Epithelial cell of proximal tubule (primary cell): ENCODE results near the gene NKAIN4. TPM values are rescaled to one million over a fixed set of nuclear protein-coding genes. Genes with fewer than 3 reads are reported as not detected.
A peak's percentile ranks its signal among the peaks of the same experiment; 100 is the strongest.

ENCODE experiments used
- DNase-seq: peaks from one replicate; pipeline ENCODE4 v3.0.0-alpha.2; 2011; ENCODE audit warnings: low read depth
- H3K4me3 ChIP-seq: 2 replicates; pipeline ENCODE4 v1.5.1; 2011; ENCODE audit warnings: low read depth, mild to moderate bottlenecking, low read length
- total RNA-seq: library from RNA; depleted of rRNA; stranded (reverse); fragments of >200 nt; gene quantifications from 2 replicates; pipeline ENCODE4 v1.2.3, GENCODE V29; 2015
- TF ChIP-seq, protein P1 (sequence below): conservative IDR thresholded peaks from 2 replicates; pipeline ENCODE4 v1.5.1; 2012; ENCODE audit warnings: low read depth, mild to moderate bottlenecking, low read length

Gene NKAIN4
- total RNA-seq, 1 donor from 2014 or later, result 4.0 TPM

GRCh38 chr20:63218701-63219446 lies 35.4 kb downstream of the NKAIN4 start:
- H3K4me3 ChIP-seq, result no peak overlapping the region
- DNase-seq, result no peak
- TF ChIP-seq, protein P1, sequence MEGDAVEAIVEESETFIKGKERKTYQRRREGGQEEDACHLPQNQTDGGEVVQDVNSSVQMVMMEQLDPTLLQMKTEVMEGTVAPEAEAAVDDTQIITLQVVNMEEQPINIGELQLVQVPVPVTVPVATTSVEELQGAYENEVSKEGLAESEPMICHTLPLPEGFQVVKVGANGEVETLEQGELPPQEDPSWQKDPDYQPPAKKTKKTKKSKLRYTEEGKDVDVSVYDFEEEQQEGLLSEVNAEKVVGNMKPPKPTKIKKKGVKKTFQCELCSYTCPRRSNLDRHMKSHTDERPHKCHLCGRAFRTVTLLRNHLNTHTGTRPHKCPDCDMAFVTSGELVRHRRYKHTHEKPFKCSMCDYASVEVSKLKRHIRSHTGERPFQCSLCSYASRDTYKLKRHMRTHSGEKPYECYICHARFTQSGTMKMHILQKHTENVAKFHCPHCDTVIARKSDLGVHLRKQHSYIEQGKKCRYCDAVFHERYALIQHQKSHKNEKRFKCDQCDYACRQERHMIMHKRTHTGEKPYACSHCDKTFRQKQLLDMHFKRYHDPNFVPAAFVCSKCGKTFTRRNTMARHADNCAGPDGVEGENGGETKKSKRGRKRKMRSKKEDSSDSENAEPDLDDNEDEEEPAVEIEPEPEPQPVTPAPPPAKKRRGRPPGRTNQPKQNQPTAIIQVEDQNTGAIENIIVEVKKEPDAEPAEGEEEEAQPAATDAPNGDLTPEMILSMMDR, result no peak

DNA sequence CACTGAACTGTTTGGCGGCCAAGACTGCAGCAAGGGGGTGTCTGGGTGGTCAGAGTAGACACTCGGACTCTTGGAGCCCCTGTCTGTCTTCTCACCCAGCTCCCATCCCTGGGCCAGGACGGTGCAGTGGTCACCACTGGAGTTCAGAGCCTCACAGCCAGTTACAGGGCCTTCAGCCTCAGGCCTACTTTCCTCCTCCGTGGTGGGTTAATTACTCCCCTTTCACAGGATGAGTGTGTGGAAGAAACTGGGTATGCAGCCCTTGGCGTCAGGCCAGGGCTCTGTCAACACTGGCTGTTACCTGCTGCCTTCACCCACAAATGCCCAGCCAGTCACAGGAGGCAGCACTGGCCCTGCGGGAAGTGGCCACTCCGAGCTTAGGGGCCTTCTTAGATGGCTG lies 36.6 kb downstream of the NKAIN4 start:
- DNase-seq, result no peak
- TF ChIP-seq, protein P1, result no peak
- no peak overlapping the region for H3K4me3 ChIP-seq

GRCh38 chr20:63216849-63217471 lies 37.3 kb downstream of the NKAIN4 start:
- peak overlapping the region; percentile 90 for H3K4me3 ChIP-seq
- TF ChIP-seq, protein P1, result no peak
- no peak for DNase-seq

DNA sequence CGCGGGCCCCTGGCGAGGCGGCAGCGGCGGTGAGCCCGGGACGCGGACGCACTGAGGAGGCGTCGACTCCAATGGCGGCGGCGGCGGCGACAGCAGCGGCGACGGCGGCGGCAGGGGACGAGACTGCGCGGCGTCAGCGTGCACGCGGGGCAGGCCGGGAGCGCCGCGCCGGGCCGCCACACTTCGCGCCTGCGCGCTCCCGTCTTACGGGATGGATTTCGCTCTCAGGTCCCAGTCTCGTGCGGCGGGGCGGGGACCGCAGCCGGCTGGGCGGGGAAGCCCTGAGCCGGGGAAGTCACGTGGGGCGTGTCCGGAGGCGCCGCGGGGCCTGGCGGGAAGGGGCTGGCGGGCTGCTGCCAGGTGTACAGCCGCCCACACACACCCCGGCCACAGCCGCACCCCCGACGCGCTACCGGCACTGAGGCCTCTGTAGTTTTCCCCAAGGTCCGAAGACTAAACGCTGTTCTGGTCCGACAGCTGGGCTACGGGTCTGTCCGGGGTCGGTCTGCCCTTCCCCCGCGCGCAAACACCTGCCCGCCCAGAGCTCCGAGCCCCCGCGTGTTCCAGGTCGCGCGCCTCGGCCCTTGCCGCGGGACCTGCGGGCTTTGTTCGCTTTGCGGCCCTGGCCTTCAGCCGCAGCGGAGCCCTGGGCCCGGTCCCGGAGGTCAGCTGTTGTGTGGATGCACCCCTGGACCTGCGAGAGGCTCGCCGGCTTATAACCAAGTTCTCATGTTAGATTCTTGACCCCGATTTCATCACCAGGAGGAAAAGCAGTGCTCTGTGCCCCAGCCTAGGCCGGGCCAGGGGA lies 38.0 kb downstream of the NKAIN4 start, which contains the start of gene YTHDF1:
YTHDF1 (minus strand) TSS at position 91 of the 808 bp plus-strand sequence. CDS start 239 bp downstream, outside the sequence.
- H3K4me3 ChIP-seq, result peak within 1 kb of the TSS; percentile 90
- TF ChIP-seq, protein P1, result no peak
- no peak for DNase-seq

- DNase-seq, result no peak
- TF ChIP-seq, protein P1, result peak; percentile 84
- peak overlapping the region; percentile 90 for H3K4me3 ChIP-seq
These were observed 38.9 kb downstream of the NKAIN4 start for GRCh38 chr20:63215101-63216040.

DNA sequence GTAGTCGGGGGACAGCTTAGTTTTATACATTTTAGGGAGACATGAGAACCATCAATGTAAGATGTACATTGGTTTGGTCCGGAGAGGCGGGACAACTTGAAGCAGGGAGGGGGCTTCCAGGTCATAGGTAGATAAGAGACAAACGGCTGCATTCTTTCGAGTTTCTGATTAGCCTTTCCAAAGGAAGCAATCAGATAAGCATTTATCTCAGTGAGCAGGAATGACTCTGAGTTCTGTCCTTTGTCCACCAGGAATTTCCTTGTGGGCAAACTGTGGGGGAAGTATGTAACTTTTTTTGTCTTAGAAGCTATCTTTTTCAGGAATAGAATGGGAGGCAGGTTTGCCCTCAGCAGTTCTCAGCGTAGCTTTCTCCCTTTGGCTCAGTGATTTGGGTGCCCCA lies 39.7 kb downstream of the NKAIN4 start:
- TF ChIP-seq, protein P1, result no peak
- peak overlapping the region; percentile 90 for H3K4me3 ChIP-seq
- no peak for DNase-seq
